Ishikawa (cell line): ENCODE data around the gene SLA2.

Source experiments
- CEBPB ChIP-seq: IDR thresholded peaks from 2 replicates; pipeline ENCODE4 v1.6.1; 2012
- CREB1 ChIP-seq: IDR thresholded peaks from 2 replicates; pipeline ENCODE4 v1.6.1; 2012; ENCODE audit warnings: low read depth
- EGR1 ChIP-seq: IDR thresholded peaks from 2 replicates; pipeline ENCODE4 v1.6.1; 2012
- EP300 ChIP-seq: IDR thresholded peaks from 2 replicates; pipeline ENCODE4 v1.6.1; 2012; ENCODE audit warnings: borderline replicate concordance
- FOXM1 ChIP-seq: IDR thresholded peaks from 2 replicates; pipeline ENCODE4 v1.6.1; 2012; ENCODE audit warnings: low read depth, borderline replicate concordance
- NFIC ChIP-seq: IDR thresholded peaks from 2 replicates; pipeline ENCODE4 v1.6.1; 2012
- RAD21 ChIP-seq: IDR thresholded peaks from 2 replicates; pipeline ENCODE4 v1.6.1; 2012; ENCODE audit warnings: low read depth
- TAF1 ChIP-seq: IDR thresholded peaks from 2 replicates; pipeline ENCODE4 v1.6.1; 2012; ENCODE audit warnings: low read depth, mild to moderate bottlenecking
- TCF12 ChIP-seq: IDR thresholded peaks from 2 replicates; pipeline ENCODE4 v1.6.1; 2012; ENCODE audit warnings: low read depth
- TEAD4 ChIP-seq: IDR thresholded peaks from 2 replicates; pipeline ENCODE4 v1.6.1; 2012
- USF1 ChIP-seq: IDR thresholded peaks from 2 replicates; pipeline ENCODE4 v1.6.1; 2012
- YY1 ChIP-seq: IDR thresholded peaks from 2 replicates; pipeline ENCODE4 v1.6.1; 2012; ENCODE audit warnings: low read depth
- ZBTB7A ChIP-seq: IDR thresholded peaks from 2 replicates; pipeline ENCODE4 v1.6.1; 2012; ENCODE audit warnings: low read depth
- TF ChIP-seq, protein P1 (sequence below): IDR thresholded peaks from 2 replicates; pipeline ENCODE4 v1.6.1; 2012; ENCODE audit warnings: low read depth, mild to moderate bottlenecking
- TF ChIP-seq, protein P2 (sequence below): IDR thresholded peaks from 2 replicates; pipeline ENCODE4 v1.6.1; 2012

The SLA2 gene

DNA sequence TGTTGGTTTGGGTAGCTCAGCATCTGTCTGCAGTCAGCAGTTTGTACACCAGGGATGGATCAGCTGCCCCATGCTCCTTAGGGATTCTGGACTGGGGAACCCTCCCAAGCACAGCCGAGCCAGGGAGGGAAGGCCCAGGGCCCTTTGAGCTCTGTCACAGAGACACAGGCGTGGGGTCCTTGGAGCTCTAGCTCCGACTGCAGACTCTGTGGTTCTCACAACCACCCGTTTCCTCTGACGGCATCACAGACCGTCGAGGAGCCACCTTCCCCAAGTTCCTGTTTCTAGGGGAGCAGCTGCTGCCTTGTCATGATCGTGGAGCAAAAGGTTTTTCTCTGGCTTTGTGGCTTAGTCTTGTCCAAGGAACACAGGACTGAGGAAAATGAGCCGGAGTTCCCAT, at the start of gene SLA2:
SLA2 (minus strand) TSS at position 199 of the 400 bp plus-strand sequence. CDS start 4,861 bp downstream, outside the sequence.
- TF ChIP-seq NFIC (no peak), USF1 (no peak), RAD21 (no peak), CREB1 (no peak), ZBTB7A (no peak), TEAD4 (no peak), EGR1 (no peak)
- TF ChIP-seq, protein P1, sequence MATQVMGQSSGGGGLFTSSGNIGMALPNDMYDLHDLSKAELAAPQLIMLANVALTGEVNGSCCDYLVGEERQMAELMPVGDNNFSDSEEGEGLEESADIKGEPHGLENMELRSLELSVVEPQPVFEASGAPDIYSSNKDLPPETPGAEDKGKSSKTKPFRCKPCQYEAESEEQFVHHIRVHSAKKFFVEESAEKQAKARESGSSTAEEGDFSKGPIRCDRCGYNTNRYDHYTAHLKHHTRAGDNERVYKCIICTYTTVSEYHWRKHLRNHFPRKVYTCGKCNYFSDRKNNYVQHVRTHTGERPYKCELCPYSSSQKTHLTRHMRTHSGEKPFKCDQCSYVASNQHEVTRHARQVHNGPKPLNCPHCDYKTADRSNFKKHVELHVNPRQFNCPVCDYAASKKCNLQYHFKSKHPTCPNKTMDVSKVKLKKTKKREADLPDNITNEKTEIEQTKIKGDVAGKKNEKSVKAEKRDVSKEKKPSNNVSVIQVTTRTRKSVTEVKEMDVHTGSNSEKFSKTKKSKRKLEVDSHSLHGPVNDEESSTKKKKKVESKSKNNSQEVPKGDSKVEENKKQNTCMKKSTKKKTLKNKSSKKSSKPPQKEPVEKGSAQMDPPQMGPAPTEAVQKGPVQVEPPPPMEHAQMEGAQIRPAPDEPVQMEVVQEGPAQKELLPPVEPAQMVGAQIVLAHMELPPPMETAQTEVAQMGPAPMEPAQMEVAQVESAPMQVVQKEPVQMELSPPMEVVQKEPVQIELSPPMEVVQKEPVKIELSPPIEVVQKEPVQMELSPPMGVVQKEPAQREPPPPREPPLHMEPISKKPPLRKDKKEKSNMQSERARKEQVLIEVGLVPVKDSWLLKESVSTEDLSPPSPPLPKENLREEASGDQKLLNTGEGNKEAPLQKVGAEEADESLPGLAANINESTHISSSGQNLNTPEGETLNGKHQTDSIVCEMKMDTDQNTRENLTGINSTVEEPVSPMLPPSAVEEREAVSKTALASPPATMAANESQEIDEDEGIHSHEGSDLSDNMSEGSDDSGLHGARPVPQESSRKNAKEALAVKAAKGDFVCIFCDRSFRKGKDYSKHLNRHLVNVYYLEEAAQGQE: no peak
- TF ChIP-seq, protein P2, sequence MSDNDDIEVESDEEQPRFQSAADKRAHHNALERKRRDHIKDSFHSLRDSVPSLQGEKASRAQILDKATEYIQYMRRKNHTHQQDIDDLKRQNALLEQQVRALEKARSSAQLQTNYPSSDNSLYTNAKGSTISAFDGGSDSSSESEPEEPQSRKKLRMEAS: no peak

DNA sequence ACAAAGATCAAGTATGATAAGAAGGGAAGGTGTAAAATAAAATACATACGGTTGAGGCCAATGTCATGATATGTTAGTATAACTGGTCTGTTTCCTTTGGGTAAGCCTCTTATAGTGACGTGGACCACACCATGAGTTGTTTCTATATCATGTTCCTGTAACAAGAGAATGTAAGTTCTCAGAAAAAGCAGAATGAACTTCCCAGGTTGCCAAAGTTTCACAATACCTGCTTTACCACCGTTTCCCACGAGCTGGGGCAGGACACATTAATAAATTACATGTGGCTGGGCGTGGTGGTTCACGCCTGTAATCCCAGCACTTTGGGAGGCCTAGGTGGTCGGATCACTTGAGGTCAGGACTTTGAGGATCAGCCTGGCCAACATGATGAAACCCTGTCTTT, 42.6 kb upstream of the SLA2 start:
- TF ChIP-seq, protein P1: no peak
- TF ChIP-seq USF1: no peak
- no peak for TF ChIP-seq TEAD4
- TF ChIP-seq CREB1: no peak
- no peak for TF ChIP-seq NFIC
- no peak for TF ChIP-seq RAD21
- no peak for TF ChIP-seq EP300
- TF ChIP-seq EGR1: no peak

- no peak for TF ChIP-seq CREB1
- no peak for TF ChIP-seq YY1
- no peak for TF ChIP-seq FOXM1
- TF ChIP-seq EGR1: no peak
- no peak for TF ChIP-seq NFIC
- TF ChIP-seq EP300: no peak
- TF ChIP-seq, protein P2: no peak
- TF ChIP-seq USF1: no peak
- no peak for TF ChIP-seq TCF12
- no peak for TF ChIP-seq RAD21
- no peak for TF ChIP-seq TEAD4
- TF ChIP-seq, protein P1: no peak
- no peak for TF ChIP-seq ZBTB7A
- TF ChIP-seq TAF1: no peak
- TF ChIP-seq CEBPB: no peak
Measured at GRCh38 chr20:36687850-36688249, 41.9 kb upstream of the SLA2 start.

- TF ChIP-seq FOXM1 (no peak), EP300 (no peak), RAD21 (no peak), ZBTB7A (no peak), EGR1 (no peak), NFIC (no peak), CREB1 (no peak), TAF1 (no peak), TCF12 (no peak), TEAD4 (no peak), CEBPB (no peak), USF1 (no peak), YY1 (no peak)
- TF ChIP-seq, protein P2: no peak
- TF ChIP-seq, protein P1: no peak
Measured at GRCh38 chr20:36686944-36687343, 40.9 kb upstream of the SLA2 start.
